GM21381 (cell line): ENCODE results near the gene UTY.

ENCODE experiments used
- ATAC-seq: cut with Tn5 transposase; IDR thresholded peaks from one replicate; pipeline ENCODE4 v1.9.1; 2021; ENCODE audit warnings: mild to moderate bottlenecking, moderate library complexity; ENCODE audit not compliant: unreplicated experiment

Gene UTY

DNA sequence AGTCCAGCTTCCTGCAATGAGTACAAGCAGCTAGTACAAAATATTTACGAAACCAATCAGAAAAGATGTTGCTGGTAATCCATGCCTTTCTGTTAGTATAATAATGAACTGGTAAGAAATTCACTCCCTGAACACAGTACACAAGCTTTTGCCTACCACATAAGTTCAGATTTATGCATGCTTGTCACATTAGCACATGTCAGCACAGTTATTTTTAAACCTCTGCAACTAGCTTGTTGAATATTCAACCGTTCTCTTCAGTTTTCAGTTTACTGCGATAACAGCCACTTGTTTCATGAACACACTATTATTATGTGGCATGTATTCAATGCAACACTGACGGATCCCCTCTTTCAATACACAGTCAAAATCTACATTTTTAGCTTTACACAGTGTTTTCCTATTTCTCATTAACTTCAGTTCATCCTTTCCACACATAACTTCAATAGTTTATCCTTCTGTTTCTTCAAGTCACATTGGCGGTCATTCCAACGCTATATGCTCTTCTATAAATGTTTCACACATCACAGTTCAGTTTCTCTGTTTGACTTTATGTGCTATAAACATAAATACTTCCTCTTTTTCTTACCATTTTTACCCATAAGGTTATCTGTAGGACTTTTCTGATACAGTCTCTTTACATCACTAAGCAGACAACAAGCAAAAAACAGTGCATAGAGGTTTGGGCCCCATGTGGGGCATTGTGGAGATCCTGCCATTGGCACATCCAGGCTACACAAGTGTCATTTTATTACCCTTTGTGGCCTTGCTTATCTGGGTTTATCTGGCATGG lies 62.8 kb downstream of the UTY start:
- ATAC-seq: peak; percentile 81

- ATAC-seq: no peak
Observed at GRCh38 chrY:13415556-13415955, 64.3 kb downstream of the UTY start.

DNA sequence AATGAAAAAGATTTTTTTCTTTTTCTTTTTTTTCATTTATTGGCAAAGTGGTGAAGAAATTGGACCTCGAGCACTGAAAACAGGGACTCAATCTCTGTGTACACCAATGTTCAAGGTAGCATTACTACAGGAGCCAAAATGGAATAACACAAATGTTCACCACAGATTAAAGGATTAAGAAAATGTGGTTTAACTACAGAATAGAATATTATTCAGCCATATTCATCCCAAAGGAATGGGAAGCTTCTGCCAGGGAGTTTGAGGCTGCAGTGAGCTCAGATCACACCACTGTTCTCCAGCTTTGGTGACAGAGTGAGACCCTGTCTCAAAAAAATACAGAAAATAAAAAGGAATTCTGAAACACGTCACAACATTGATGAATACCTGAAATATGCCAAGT lies 81.0 kb downstream of the UTY start:
- ATAC-seq: no peak

GRCh38 chrY:13381110-13381683 lies 98.6 kb downstream of the UTY start:
- ATAC-seq: no peak

DNA sequence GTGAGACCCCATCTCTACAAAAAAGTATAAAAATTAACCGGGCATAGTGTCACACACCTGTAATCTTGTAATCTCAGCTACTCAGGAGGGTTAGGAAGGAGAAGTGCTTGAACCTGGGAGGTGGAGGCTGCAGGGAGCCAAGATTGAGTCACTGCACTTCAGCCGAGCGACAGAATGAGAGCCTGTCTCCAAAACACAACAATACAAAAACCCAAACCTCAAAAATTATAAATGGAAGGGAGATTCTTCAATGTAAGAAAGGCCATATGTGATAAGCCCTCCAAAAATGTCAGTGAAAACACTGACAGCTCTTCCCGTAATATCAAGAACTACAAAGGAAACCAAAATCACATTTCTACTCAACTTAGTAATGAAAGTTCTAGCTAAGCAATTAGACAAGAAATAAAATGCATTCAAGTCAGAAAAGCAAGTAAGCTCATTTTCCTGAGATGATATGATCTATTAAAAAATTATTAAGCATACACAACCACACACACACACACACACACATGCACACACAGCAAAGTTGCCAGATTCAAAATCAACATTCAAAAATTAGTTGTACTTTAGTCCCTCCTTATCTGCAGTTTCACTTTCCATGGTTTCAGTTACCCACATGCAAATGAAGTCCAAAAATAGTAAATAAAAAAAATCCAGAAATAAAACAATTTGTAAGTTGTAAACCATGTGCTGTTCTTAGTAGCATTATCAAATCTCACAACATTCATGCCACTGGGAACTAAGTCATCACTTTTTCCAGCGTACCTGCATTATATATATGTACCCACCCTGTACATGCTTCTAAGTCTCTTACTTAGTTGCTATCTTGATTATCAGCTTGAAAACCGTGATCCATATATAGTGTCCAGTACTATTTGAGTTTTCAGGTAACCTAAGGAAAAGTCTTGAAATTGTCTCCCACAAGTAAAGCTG lies 108.7 kb downstream of the UTY start:
- ATAC-seq: no peak

GRCh38 chrY:13370245-13370644 lies 109.6 kb downstream of the UTY start:
- ATAC-seq: no peak

DNA sequence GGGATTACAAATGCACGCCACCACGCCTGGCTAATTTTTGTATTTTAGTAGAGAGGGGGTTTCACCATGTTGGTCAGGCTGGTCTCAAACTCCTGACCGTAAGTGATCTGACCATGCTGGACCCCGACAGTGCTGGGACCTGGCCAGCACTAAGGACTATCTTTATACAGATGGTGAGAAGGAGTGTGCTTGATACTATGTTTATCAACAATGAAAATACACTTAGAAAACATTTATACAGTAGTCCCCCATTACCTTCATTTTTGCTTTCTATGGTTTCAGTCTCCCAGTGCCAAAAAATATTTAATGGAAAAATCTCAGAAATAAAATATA lies 111.4 kb downstream of the UTY start:
- ATAC-seq: no peak

GRCh38 chrY:13363641-13364040 lies 116.2 kb downstream of the UTY start:
- ATAC-seq: no peak

- no peak for ATAC-seq
Observed at GRCh38 chrY:13362662-13363061, 117.2 kb downstream of the UTY start.

DNA sequence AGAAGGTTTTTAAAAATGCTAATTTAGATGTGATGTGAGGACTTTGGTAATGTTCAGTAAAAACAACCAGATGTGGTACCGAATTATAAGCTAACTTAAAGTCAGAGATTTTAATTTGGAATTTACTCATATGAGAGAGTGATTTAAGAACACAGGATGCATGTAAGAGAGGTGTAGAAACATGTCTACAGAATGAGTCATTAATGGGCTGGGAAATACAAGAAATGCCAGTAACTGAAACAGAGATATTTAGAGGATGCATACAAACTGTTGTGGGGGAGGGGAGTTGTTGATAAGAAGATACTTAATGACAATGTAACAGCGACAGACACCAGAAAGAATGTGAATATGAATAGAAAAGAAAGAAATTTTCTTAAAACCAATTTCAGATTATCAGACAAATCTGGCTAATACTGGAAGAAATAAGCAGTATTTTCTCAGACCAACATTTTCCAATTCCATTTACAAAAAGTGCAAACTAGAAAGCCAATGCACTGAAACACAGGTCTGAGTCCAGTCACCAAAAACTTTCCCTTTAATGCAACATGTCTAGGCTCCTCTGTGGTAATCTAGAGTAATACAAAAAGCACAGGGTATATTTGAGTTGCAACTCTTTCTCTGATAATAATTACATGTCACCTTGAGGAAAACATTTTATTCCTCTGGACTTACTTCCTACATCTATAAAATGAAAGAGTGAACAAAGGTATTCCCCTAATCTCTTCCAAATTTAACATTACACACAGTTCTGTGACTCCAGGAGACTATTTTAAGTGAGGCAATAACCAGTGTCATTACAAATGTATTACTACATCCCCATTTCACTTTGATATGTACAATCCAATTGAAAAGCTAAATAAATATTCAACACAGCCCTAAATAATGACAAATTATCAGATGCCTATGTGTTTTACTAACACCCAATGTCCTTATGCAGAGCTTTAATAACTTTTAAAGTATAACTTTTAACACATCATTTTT lies 117.9 kb downstream of the UTY start:
- ATAC-seq: no peak

DNA sequence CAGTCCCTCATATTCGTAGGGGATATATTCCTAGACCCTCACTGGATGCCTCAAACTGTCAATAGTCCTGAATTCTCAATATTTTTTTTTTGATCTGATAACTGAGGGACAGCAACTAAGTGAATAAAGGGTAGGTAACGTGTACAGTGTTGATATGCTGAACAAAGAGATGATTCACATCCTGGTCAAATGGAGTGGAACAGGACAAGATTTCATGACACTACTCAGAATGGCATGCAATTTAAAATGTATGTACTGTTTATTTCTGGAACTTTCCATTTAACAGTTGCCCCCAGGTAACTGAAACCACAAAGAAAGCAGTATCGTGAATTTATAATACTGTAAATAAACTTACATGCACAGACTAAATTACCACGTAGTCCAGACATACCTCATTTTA lies 128.4 kb downstream of the UTY start:
- no peak for ATAC-seq

- no peak for ATAC-seq
Observed at GRCh38 chrY:13347106-13347505, 132.7 kb downstream of the UTY start.

GRCh38 chrY:13345549-13345948 lies 134.3 kb downstream of the UTY start:
- ATAC-seq: no peak

- ATAC-seq: no peak
Observed at GRCh38 chrY:13343307-13343946, 136.4 kb downstream of the UTY start.

GRCh38 chrY:13339939-13340338 lies 139.9 kb downstream of the UTY start:
- ATAC-seq: no peak

GRCh38 chrY:13339381-13339780 lies 140.5 kb downstream of the UTY start:
- no peak for ATAC-seq

GRCh38 chrY:13338711-13339110 lies 141.1 kb downstream of the UTY start:
- ATAC-seq: no peak

DNA sequence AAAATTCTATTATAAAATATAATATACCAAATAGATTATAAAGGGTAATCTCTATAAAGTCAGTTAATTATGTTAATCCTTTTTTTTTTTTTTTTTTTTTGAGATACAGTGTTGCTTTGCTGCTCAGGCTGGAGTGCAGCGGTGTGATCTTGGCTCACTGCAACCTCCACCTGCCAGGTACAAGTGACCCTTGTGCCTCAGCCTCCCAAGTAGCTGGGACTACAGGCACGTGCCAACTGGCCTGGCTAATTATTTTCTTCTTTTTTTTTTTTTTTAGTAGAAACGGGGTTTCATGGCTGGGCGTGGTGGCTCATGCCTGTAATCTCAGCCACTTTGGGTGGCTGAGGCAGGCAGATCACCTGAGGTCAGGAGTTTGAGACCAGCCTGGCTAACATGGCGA lies 141.9 kb downstream of the UTY start:
- ATAC-seq: no peak

GRCh38 chrY:13333791-13334190 lies 146.0 kb downstream of the UTY start:
- ATAC-seq: no peak

GRCh38 chrY:13330651-13331050 lies 149.2 kb downstream of the UTY start:
- no peak for ATAC-seq
